SU-DHL-6 (cell line): Measurements from ENCODE around the gene ANKS6.

Experiments used
- CTCF ChIP-seq: fragments of 200-600 bp; sonication (generic); IDR thresholded peaks from one replicate; pipeline ENCODE4 v1.5.1; 2017; ENCODE audit warnings: antibody characterized with exemption, mild to moderate bottlenecking, low read length, moderate library complexity; ENCODE audit not compliant: insufficient read depth, poor library complexity, severe bottlenecking
- EZH2phosphoT487 ChIP-seq: fragments of 200-600 bp; sonication (generic), shearing (Covaris generic); conservative IDR thresholded peaks from 2 replicates; pipeline ENCODE4 v1.6.1; 2018; ENCODE audit warnings: mild to moderate bottlenecking, antibody characterized with exemption, low read length, moderate library complexity, mixed read lengths

- no peak for TF ChIP-seq CTCF
- TF ChIP-seq EZH2phosphoT487 = no peak
These were observed 42.0 kb upstream of the ANKS6 start for GRCh38 chr9:98838155-98838867.
